Stimulated activated naive CD4-positive, alpha-beta T cell treated with Interleukin-2 at 50 U/mL for 16 hours (primary cell): Measurements from ENCODE around the gene MICU1.

ENCODE experiments used
- DNase-seq: peaks from one replicate; lab custom pipeline; 2025; lab: John Stamatoyannopoulos, UW

Gene MICU1

DNA sequence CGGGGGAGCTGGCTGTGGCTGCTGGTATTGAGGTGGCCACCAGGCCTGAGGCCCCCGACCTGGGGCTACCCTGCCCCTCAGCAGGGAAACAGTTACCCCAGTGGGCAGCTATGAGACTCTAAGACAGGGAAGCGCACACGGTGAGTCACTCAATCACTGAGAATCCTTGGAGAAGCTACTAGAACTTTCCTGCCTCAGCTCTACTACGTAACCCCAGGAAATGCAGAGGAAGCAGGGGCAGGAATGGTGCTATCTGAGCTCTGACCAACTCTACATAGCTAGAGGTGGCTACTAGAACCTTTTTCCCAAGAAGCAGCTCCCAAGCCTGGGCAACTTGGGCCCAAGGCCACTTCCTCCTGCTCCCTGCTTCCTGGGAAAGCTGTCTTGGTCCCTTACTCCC lies 283.0 kb downstream of the MICU1 start:
- no peak for DNase-seq

DNA sequence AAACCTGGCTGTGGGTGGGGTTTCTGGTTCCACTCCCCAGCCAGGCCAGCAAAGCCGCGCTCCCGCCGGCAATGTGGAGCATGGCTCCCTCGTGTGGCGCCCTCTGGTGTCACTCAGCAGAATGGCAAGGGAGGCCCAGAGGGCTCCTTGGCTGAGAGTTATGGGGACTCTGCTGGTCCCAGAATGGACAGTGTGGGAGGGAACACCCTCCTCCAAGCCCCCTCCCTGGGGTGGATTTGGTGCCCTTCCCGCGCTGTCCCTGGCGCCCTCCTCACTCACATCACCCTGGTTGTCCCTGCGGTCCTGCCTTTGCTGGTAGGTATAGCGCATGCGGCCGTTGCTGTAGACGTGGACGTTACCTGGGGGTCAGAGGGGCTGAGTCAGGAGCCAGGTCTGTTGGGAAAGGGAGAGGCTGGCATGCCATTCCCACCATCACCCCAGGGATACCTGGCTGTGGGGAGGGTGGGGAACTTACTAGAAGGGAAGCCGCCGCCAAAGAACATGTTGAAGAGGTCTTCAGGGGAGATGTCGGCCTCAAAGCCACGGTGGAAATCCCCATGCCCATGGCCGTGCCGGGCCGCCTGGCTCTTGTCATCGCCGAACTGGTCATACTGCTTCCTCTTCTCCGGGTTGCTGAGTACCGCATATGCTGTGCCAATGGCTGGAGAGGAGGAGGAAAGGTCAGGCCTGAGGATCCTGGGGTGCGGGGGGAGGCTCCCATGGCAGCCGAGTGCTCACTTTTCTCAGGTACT lies 285.2 kb downstream of the MICU1 start:
- DNase-seq = peak; percentile 70

DNA sequence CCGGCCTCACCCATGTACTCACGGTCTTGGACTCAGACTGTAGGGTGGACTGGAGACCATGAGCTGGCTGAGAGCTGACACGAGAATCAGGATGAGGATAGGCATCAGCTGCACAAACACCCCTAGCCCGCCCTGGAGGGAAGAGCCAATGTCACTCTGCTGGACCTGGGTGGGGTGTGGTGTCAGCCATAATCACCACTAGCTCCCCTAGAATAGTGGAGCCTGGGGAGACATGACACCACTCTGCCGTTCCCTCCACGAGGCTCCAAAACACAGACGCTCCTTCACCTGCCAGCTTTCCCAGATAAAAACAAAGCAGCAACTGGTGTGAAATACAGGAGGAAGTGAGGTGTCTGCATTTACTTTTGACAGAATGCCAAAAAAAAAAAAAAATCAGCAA lies 287.7 kb downstream of the MICU1 start:
- no peak for DNase-seq

DNA sequence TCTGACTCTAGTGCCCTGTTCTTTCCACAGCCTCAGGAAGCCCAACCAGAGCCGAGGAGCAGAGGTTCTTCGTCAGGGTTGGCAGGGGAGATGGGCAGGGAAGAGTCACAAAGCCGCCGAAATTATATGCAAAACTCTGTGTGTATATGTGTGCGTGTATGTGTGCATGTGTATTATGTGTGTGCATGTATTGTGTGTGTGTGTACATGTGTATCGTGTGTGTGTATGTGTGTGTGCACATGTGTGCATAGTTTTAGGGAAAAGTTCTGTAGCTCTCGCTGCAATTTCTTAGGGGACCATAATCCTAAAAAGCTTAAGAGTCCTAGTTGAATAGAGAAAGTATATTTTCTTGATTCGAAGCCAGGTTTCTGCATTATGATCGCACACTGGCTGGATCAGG lies 288.2 kb downstream of the MICU1 start:
- no peak for DNase-seq

DNA sequence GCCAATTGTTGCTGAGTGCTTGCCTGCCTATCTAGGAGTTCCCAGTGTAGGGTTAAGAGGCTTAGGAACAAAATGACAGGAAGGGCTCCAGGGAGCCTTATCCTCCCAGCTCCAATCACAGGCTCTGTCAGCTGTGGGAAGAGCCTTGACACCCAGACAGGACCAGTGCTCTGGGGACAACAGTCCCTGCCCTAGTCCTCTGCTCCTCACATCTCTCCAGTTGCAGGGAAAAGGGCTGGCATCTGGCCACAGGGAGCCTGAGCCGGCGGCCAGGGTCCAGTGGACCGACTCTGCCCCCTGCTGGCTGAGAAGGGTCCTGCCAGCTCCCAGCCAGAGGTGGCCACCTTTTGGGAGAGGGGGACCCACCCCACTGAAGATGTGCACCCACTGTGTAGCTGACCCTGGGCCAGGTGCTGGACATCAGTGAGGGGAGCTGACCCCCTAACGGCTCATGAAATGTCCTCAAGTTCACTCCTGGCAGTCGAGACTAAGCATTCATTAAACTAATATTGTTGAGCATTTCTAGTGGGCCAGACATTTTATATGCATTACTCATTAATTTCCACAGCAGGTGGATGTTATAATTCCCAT lies 288.7 kb downstream of the MICU1 start:
- DNase-seq = peak; percentile 58

DNA sequence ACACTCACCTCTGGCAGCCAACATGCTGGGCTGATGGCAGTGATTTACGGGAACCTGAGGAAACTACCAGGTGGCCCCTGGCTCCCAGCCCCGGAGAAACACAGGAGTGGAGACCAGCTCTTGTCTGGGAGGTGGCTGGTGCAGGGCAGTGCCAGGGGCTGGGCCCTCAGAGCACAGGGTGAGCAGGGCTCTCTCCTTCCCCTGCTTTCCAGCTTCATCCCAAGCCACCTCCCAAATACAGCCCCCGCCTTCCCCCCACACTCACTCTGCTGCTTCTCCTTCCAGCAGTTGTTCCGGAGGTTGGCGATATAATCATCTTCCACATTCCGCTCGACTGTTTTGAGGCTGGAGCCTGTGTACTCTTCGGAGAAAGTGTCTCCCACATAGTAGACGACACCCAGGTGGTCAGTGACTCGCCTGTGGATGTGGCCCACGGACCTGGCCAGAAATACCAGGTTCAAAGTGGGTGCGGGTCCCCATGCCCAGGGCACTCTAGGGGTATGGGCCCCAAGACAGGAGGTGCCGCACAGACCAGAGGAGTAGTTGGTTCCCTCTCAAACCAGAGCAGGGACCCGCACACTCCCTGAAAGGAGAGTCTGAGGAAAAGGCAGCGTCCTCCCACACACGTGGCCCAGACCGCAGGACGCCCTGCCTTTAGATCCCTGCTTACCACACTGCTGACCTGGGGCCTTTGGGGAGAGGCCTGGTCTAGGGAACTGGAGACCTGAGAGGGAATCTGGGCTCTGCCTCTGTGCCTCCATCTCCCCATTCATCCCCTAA lies 289.4 kb downstream of the MICU1 start:
- DNase-seq = no peak

DNA sequence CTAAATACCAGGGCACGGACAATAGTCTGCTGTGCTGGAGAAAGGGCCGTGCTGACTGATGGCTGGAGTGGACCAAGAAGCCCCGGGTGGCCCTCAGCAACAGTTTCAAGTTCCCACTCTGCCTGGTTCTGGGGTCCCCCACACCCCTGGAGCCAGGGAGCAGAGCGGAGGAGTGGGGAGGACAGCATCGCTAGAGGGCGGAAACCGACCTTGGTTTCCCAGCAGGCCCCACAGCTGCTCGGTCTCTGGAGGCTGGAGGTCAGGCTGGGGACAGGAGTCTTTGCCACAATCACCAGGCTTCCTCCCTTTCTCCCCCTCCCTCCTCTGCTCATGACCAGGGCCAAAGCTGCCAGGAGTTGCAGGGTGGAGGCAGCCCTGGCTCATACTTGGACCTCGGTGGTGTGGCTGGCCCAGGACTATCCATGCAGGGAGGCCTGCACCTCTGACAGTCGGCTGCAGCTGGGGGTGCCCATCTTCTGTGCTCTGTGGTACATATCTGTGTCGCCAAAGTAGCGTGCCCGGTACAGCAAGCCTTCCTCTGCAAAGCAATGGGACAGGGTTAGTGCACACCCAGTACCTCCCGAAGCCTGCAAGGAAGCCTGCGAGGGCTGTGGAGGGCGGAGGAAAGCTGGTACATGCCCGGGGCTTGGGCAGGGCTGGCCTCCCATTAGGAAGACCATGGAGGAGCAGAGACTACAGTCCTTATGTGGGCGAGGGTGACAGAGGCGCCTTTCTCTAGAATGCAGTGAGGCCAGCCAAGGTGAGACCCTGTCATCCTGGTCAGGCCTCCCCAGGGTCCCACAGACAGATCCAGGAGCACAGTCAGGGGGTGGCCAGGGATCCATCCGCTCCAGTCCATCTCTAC lies 290.3 kb downstream of the MICU1 start:
- peak; percentile 11 for DNase-seq

DNA sequence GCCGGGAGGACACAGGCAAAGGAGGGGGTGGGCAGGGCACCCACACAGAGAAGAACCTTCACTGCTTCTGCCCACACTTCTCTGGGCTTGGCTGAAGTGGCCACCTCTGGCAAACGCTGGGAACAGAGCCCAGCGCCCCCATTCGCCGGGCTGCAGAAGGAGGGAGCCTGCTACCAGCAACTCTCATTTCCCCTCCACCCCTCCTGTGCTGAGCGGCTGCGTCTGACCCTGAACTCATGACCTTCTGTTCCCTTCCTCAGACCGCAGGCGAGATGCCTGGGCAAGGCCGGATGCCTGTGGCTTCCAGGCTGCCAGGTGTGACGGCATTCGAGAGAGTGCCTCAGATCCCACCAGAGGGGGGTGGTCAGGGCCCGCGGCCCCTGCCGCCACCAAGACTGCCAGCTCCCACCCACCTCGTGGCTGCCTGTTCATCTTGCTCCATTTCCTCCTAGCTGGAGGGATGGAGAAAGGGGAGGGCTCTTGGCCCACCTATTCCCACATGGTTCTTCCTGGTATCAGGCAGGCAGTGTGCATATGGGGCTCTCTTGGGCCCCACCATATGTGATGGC lies 291.0 kb downstream of the MICU1 start:
- peak; percentile 71 for DNase-seq

DNA sequence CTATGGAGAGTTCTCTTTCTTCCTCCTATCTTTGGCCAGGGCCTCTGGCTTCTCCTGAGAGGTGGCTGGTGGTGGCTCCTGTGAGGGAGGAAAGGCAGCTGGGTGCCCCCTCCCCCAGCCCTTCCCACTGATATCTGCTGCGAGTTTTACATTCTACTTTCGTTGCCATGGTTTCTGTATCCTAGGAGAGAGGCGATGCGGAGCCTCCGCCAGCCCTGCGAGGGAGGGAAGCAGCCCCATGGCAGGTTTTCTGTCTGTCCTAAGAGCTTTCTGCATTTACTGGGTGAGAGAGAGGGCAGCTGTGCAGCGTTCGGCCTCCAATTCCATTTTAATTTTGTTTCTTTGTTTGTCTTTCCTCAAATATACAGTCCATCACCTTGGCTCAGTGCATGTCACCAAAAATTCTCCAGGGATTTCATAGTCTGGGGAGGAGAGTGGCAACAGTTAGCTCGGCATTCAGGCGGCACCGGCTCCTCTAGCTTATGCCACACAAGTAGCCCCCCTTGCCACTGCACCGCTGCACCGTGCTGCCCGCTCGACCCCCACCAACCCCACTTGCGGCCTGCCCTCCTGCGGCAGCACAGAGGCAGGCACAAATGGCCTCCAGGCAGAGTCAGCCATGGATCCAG lies 291.6 kb downstream of the MICU1 start:
- DNase-seq = no peak

DNA sequence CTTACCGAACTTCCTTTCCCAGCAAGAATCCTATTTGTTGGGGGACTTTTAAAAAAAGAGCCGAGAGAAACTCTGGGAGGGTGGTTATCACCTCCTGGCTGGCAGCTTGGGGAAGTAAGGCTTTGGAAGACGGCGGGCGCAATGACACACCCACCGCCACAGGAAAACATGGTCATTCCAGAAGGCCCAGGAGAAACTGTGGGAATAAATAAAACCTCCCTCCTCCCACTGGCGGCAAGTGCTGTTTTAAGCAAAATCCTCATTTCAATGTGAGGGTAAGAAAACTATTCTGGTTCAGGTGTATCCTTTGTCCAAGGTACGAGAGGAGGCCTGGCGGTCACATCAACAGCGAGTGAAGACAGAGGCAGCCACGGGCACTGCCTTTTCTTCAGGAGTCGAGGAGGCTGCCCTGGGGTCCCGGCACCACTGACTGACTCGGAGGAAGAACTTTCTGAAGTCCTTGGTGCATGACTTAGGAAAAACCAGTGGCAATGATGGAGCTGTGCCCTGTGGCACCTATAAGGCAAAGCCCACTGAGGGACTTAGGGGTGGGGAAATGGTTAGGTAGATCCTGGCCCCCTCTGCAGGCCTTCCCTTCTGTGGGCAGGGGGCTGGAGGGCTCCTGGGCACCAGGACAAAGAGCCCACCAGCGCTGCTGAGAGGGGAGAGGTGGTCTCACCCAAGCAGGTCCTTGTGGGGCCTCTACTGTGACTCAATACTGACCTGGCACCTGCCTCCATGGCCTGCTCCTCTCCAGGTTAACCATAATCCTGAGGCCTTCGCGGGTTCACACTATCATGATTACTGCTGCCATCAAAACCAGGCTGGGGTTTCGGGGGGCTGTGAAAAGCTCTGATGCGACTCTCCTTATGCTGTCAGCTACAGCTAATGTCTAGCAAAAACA lies 292.5 kb downstream of the MICU1 start:
- DNase-seq = no peak

DNA sequence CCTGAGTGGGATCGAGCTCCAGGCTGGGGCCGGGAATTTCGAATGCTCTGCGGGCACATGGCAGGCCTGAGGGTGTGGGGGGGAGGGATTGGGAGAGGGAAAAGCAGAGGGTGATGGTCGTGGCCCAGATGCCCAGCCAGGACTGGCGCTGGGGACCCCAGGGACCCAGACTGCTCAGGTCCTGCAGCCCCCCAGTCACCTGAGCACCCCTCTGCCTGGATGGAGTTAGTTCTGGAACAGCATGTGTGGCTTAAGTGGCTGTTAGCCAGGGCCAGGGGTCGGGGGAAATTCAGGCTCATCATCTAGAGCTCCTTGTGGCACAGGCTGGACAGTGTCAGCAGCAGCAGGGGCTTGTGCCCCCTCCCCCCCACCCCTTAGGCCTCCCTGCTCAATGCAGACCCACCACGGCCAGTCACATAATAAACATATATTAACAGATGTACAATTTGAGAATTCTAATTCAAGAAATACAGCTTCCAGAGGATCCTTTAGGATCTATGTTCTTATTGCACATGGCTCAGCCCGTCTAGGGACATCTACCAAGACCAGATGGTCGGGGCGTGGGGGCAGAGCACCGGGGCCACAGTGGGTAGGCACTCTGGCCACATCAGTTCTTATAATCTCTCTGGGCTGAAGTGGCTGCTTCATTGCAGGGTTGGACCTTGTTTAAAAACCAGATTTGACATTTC lies 293.3 kb downstream of the MICU1 start:
- no peak for DNase-seq

DNA sequence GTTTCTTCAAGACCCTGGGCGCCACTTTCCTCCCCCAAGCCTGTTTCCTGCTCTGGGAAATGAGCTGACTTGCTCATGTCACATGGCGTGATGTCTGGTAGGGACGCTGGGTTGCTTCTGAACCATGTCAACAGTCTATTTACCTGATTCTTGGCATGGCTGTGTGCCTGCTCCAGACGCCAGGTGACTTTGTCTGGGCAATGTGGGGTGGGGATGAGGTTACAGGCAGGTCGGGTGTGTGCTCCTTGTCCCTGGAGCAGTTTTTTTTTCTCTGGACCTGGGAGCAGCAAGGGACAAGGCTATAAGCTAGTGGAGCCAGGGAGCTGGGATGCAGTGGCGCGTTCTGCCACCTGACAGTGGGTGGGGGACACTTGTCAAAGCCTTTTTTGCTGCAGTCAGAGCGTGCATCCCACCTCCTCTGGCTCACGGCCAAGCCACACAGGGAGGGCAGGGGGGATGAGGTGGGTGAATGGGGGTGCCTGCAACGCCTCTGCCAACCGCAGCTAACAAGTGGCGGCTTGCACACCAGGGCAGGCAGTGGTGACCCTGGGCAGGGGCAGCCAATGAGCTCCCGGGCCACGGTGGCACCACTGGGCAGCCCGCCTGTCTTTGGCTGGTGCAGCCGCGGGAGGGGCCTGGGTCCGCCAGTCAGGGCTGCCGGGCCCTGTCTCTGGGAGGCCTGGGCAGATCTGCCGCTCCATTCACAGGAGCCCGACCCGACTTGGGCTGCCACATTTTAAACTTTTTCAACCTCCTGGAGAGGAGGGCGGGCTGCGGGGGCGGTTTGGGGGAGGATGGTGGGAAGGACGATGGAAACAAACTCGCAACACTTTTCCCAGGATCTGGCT lies 294.1 kb downstream of the MICU1 start:
- DNase-seq = peak; percentile 86

DNA sequence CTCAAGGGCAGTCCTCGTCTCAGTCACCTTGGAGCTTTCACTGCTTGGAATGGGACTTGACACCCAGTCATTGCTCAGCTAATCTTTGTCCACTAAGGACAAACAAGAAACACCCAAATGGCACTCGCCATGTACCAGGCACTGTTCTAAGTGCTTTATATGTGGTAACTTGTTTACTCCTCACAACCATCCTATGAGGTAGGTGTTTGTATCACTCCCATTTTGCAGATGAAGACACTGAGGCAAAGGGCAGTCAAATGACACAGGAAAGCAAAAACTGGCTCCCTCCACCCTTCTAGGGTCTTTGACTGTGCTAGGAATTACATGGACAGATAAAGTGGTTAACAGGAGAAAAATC lies 295.8 kb downstream of the MICU1 start:
- no peak for DNase-seq

DNA sequence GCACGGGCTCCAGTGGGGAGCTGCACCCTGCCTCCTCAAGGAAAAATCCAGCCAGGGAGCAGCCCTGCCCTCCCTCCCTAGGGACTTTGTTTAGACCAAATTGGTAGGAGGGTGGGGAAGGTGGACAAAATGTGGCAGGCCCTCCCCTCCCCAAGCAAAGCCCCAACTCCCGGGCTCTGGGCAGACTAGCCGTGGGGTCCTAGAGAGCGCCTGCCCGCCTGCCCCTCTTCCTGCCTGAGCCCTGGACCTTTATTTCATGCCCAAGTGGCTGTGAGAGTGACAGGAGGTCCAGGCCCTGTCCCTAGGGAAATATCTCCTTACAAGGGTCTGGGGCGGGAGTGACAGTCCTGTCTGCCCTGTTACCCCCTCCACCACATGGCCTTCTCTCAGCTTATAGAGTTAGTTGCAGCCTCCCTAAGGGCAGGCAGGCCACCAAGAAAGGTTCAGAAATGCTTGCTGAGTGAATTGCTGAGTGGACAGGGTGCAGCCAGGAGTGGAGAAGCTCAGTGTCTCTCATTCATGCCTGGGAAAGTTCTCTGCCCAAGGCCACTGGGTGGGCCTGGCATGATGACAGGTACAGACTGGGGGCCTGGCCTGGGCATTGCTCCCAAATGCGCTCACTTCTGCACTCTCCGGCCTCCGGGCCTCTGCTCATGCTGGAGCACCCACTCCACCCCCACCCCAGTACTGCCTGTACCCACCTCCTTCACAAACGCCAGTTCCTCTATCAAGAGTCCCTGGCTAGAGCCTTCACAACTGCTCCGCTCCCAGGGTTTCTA lies 296.4 kb downstream of the MICU1 start:
- no peak for DNase-seq

DNA sequence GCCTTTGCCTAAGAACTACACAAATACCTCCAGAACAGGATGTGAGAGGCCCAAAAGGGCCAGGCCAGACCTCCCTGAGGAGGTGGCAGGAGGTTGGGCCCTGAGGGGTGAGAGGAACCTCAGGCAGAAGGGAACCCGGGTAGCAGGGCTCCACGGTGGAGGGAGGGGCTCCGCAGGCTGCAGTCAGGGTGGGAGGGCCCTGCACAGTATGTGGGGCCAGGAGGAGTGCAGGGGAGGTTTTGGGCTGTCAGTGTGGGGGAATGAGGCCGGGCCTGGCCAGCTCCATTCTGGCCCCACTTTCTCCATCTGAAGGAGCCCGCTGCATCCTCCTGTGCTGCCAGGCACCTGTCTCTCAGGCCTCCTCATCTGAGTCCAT lies 297.1 kb downstream of the MICU1 start:
- no peak for DNase-seq

DNA sequence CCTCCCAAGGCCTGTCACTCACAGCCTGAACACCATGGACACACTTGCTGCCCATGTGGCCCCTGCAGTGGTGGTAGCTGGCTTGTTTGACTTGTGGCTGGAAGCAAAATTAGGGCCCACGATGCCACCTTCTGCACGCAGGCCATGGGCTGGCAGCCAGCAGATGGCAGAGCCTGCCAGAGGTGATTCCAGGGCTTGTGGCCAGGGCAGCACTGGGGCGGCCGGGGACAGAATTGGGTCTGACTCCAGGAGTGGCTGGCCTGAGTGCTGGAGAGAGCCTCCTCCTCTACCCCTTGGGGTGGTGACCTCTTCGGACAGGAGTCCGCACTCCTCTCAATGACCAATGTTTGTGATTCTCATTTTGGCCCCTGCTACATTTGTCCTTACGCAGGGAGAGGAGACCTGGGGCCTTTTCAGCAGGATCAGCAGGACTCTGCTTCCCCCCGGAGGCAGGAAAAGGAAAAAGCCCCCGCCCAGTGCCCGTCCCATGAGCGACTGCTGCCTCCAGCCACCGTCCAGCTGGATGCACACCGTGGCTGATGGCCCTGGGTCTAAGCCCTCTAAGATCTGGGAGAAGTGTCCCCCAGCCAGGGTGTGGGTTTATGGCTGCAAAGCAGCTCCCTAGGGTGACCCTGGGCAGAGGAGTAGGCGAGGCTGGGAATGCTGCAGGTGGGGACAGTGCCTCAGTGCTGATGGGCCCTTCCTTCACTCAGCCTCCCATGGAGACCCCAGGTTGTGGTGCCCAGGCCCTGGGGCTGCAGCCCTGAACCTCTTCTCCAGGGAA lies 297.6 kb downstream of the MICU1 start:
- no peak for DNase-seq
